ENCODE measurements around the gene CNTNAP5.

CNTNAP5 gene

DNA sequence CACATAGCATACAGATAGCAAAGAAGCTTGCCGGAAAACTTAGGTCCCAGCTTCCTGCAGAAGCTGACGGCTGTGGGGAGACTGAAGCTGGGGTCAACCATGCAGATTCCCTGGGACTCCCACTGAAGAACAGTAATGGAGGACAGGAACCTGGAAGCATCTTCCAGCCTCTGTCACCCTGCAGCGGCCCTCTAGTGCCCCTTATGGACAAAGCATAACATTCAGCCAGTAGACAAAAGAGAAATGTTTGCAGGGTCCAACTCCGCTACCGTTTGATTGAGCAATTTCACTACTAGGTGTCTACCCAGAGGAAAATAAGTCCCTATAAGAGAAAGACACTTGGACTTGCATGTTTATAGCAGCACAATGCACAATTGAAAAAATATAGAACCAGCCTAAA is 460.6 kb downstream of the CNTNAP5 start:
- no peak for DNase-seq

DNA sequence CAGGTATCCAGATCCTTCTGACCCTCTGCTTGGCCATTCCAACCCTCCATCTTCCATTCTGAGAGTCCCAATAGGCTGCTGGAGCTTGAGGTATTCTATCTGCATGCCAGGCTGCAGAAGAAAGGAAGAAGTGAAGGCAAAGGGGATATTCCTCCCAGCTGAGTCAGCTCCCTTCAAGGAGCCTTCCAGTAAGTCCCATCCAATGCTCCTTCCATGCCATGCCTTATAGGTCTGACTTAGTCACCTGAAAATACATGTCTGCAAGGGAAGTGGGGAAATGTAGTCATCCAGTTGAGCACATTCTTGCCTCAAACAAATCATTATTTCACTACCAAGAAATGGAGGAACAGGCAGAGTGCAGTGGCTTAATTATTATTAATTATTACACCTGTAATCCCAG is 464.6 kb downstream of the CNTNAP5 start:
- no peak for DNase-seq

DNA sequence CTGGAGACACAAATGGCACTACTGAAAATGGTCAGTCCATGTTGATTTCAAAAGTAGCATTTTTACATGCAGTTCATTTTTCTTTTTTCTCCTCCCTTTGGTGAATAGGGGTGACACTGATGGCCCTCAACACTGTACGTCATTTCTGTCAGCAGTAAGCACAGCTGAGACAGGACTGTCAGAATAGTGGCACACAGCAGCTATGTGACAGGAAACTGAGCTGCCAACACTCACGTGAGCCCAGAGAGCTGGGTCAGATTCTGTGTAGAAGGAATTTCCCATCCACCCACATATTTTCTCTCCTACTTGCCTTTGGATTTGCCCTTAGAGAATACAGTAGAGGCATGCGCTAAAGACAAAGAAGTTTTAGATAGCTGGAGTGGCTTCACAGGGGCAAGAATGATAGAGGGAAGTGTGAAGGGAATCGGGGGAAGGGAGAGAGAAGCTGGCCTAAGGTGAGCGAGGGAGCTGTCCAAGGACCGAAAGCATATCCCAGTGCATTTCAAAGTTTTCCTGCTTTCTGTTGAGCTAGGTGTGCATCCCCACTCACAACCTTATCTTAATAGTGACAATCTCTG is 476.6 kb downstream of the CNTNAP5 start:
- DNase-seq, result no peak

DNA sequence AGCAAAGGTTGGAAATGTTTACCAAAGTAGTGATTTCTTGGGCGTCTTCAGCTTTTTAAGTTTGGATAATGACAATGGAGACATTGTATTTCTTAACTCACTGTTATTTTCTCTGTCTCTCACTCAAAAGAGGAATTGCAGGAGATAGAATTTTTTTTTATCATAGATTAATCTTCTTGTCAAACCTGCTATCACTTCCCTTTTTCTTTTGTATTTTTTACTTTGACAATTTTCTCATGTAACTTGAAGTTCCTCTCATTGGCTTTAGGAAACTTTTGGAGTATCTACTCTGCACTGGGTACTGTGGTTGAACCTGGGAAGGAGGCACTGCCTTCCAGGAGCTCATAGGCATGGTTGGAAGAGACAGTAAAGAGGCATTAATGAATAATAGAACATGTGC is 489.1 kb downstream of the CNTNAP5 start:
- DNase-seq, result no peak

DNA sequence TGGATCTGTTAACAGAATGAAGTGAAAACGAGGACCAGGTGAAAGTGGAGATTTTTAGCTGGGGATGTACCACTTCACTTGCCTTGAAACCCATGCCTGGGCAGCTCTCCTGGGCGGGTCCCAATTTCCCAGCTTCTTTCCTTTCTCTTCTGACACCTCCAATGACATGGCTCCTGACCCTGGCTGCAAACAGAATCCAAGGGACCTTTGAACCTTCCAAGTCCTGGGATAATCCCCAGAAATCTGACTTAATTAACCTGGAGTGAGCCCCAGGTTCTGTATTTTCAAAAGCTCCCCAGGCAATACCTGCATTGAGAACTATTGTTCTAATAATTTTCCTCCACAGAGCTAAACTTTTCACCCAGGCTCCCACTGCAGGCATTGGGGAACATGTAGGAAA is 495.9 kb downstream of the CNTNAP5 start:
- DNase-seq, result no peak

DNA sequence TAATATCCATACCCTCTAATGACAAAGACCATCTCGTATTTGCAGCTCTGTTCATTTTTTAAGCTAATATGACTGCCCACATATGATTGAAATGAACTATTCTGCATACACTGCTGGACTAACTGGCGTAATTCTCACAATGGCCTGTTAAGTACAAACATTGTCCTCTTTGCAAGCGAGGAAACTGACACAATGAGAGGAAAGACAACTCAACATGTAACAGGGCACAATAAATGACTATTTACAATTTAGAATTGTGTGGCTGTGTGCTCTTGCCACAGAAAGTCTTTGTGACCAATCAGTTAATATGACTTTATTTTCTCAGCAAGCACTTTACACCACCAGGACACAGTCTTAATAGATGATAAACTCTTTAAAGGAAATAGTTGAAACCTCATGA is 498.0 kb downstream of the CNTNAP5 start:
- no peak for DNase-seq

DNA sequence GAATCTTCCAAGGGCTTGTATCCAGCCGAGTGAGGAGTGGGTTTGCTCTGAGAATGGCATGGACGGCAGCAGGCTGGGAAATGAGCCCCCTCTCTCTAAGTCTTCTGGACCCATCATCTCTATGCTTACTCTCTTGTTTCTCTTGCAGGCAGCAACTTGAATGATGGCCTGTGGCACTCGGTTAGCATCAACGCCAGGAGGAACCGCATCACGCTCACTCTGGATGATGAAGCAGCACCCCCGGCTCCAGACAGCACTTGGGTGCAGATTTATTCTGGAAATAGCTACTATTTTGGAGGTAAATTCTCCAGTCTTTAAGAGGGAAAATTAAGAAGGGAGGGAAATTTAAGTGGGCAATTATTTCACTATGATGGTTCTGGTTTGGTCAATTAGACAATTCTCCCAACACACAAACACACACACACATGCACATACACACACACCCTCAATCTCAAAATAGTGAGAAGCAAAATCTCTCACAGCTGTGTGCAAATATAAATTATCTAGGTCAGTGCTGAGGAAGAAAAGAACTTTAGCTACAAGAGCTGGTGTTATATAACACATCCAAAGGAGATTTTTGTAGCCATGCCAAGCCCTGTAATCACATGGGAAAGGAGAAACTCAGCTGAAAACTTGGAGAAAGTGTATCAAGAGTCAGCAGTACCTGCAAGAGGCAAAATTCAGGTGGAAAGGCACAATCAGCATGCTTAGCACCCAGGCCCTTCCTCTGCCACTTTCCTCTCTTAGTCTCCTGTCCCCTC is 499.2 kb downstream of the CNTNAP5 start:
- no peak for DNase-seq

DNA sequence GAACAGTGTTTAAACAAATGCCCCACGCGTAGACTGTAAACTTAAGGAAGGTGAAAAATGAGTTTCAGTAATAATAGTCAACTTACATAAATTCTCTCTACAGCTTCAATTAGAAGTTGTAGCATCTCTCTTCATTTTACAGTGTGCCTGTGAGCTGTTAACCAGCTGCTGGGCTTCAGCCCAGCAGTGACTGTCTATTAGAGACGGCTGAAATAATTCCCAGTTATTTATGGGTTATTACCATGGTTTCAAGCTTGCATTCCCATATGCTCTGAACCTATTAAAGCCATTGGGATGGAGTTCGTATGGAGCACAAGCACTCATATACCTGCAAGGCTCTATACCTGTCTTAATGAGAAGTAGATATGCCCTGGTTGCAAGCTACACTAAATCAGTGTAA is 501.1 kb downstream of the CNTNAP5 start:
- DNase-seq, result no peak

DNA sequence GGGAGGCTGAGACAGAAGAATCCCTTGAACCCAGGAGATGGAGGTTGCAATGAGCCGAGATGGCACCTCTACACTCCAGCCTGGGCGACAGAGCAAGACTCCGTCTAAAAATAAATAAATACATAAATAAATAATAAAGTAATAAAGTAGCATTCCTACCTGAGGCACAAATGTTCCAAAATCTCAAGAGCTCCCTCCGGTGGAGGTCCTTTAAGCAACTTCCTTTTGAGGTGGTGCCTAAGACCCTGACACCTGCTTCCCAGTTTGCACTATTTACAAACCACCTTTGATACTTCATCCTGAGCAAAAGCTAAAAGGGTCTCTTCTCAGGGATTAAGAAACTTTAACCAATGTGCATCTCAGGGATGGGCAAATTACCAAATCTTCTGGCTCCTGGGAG is 505.1 kb downstream of the CNTNAP5 start:
- no peak for DNase-seq

DNA sequence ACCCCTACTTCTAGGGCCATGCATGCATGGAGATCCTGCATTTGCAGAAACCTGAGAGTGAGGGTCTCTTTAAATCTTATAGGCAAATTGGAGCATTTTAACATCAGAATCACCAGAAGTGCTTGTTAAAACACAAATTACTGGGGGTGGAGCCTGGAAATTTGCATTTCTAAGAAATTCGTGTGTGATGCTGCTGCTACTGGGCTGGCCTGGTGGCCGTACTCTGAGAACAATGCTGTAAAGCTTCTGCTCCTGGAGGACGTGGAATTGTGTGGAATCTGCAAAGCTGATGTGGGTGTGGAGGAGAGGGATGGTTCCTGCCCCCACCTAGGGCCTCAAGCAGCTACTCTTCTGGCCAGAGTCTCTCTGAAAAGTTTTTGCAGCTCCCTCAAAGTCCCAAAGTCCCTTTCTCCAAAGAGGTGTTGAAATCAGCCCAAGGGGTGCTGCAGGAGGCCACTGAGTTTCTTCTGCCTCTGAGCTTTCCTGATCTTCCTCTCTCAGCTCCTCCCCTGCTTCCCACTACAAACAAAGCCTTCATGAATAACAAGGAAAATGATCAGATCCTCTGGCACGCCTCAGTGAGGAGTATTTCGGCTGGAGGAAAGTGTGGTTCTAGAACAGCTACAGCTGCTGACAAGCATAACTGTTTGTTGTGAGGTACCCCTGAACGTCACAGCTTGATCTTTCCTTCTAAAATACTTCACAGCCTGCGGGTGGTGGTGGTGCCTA is 508.3 kb downstream of the CNTNAP5 start:
- no peak for DNase-seq

DNA sequence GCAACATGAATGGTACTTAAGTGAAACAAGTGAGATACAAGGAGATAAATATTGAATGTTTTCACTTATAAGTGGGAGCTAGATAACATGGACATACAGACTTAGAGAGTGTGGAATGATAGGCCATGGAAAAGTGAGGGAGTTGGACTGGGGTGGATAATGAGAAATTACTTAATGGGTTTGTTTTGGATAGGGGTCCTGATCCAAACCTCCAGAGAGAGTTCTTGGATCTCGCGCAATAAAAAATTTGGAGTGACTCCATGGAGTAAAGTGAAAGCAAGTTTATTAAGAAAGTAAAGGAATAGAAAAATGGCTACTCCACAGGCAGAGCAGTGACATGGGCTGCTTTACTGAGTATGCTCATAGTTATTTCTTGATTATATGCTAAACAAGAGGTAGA is 508.9 kb downstream of the CNTNAP5 start:
- DNase-seq, result no peak

DNA sequence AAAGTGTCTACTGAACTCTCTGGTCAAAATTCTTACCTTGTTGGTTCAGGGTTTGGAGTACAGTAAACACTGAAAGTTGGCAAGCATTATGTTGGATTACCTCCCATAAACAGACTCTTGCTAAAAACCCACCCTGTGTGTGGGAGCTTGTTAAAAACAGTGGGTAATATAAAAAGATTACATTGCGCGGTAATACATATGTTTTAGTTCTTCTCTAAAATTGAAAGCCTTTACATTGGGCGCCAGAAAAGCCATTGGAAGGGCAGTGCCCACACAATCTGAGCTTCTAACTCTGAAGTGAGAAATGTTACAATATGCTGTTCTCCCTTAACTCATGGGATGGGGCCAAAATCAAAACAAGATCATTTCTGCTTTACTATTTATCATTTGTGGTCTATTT is 510.7 kb downstream of the CNTNAP5 start:
- DNase-seq, result no peak

DNA sequence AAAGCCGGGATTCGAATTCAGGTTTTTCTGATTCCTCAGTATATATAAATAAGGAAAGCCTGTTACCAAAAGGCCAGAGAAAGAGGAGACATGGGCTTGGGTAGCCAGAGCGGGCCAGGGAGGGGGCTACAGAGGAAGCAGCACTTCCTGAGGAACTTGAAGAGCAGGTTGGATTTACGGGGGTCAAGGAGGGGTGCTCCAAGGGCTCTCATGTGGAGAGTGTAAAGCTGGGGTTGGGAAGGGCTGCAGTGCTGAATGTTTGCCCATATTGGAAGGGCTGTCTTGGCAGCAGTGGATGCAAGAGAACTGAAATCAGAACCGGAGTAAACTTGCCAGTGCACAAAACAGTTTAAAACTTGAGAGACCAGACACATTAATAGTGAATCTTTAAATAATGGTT is 511.5 kb downstream of the CNTNAP5 start:
- no peak for DNase-seq

DNA sequence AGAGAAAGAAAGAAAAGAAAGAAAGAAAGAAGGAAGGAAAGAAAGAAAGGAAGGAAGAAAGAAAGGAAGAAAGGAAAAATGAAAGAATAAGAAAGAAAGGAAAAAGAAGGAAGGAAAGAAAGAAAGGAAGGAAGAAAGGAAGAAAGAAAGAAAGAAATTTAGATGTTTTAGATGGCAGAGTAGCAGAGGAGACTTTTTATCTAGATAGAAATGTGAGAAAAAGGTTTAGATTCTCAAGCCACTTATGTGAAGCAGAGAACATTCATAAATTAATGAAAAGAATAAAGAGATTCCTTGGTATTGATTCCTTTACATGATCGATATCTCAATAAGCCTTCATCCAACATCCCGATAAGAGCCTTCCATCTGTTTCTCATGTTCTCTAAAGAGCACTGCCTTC is 513.5 kb downstream of the CNTNAP5 start:
- no peak for DNase-seq

DNA sequence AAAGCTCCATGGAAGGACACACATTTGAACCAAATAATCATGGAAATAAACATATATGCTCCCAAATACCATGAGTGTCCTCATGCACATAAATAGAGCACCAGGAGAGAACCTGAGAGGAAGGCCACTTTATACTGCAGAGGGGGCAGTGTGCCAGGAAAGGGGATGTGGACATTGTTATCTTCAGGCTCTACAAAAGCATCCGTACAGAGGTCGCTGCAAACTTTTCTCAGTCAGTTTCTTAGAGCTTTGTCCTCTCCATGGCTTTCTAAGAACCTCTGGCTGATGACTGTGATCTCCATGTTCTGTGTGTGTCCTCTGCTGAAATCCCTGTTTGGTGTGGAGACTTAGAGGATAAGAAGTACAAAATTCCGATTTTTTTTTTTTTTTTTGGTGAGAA is 515.7 kb downstream of the CNTNAP5 start:
- DNase-seq, result no peak

DNA sequence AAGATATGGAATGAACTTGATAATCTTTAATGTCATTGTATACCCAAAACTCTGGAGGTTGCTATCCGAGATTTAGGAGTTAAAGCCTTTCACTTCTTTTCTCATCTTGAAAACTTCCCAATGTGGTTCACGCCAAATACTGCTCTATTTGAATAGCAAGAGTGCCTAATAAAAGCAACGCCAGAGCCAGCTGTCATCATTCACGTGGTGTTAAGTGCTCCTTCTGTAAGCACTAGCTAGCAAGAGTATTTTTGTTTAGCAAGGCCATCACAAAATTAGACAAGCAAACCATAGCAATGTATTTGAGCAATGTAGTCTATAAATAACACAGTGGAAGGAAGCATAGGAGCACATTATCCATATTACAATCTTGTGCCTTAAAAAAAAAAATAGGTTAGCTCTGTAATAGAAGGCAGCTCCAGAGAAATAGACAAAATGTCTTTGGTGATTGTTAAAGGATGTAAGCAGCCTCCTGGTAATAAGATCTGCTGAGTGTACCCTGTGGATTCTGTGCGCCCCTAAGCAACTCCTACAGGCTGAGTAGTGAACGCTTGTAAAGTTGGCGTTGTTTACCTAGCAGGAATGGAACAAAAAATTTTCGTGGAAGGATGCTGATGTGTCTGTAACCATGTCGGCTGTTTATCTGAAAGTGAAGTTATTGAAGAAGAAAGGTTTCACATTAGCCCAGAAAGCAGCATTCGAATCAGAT is 518.0 kb downstream of the CNTNAP5 start:
- DNase-seq, result peak; percentile 39

DNA sequence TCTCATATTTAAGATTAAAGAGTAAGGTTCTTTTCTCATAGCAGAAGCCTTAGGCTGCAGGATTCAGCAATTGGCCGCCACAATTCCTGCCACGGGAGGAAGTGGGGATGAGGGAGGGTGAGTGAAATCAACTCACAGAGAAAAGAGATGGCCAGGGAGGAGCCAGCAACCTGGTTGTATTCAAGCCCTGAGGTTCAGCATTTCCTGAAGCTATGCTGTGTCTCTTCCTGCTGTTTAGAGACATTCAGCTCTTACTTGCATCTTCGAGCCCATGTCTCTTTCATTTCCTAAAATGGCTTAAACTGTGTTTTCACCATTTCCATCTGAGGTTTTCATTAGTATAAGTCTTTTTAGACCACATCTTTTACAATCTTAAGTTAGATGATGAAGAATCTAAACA is 522.6 kb downstream of the CNTNAP5 start:
- DNase-seq, result no peak

DNA sequence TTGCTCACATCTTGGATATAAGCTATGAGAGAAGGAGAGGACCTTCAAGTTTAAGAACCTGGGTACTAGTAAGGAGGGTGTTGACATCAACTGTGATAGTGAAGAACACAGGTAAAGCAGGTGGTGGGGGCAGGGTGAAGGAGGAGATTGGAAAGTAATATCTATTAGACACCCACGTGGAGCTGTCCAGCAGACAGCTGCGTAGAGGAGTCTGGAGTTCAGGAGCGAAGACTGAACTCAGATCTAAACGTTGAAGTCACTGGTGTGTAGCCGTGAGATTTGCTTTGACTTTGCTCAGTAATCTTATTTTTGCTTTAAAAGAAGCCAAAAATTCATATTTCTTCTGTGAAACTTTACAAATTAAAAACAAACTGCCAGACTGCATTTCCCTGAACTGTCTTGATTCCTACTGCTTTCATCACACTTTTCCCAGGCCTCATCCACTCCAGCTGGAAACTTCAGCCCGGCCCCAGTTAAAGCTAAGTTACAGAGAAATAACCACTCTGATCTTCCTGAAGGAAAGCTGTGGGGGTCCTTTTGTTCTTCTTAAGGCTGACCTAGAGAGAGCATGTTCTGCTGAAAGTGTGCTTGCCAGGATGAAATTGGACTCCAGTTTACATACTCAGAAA is 533.3 kb downstream of the CNTNAP5 start:
- no peak for DNase-seq

DNA sequence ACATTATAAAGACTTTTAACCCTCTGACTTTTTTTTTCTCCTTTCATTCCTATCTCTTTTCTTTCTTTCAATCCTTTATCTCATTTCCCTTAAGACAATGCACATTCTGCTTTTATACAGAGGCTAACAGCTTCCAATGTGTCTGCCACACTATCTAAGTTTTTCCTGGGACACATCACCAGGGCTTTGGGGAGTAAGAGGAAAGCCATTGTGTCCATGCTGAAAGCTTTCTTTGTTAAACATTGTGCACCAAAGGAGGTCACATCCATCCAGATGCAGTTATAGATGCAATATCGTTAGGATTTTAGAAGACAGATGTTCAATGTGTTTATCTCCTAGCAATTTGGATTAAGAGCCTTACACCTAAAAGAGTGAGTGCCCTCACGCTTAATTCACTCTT is 534.1 kb downstream of the CNTNAP5 start:
- no peak for DNase-seq

DNA sequence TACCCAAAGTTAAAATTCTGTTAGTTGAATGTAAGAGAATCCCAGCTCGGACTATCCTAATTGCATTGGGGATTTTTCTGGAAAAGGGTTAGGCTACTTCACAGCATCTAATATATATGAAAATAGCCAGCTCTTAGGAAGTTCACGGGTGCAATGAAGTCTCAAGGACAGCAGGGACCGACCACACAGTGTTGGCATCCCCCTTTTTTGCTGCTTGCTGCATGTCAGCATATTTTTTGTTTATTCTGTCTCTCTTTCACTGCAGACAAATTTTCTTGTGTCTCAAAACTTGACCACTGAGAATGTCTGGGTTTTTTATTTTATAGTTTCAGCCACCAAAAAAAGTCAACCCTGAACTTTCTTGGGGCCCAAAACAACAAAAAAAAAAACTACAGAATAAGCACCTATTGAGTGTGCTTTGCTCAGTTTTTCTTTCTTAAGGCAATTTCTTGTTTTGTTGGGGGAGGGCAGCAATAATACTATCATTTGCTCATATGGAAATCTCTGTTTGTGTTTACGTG is 535.6 kb downstream of the CNTNAP5 start:
- no peak for DNase-seq

DNA sequence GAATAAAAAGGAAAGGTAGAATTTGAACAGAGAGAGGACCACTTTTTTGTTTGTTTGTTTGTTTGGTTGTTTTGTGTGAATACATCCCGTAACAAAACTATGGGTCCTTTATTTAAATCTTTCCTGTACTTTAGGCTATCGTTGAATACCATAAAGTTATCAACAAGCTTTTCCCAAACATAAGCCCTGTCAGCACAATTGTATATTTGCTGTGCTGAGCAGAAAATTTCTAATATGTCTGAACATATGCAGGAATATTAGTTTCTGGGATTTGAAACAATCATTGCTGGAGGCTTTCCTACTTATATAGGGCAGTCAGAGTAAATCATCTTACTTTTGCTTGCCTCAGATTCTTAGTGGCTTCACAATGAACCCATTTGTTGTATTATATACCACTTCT is 536.4 kb downstream of the CNTNAP5 start:
- no peak for DNase-seq

DNA sequence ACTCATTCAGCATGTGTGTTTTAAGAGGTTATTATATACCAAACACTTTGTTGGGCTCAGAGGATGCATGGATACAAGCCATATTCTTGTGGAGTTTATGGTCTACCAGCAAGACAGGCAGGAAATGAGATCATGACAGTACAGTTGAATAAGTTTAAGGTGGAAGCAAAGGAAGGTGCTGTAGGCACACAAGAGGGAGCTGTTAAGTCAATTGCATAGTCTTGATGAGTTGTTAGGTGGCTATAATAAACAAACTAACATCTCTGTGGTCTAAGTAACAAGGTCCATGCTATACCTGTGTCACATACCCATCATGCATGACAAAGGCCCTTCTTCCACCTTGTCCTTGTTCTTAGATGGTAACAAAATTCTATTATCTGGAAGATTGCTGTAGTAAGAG is 538.3 kb downstream of the CNTNAP5 start:
- no peak for DNase-seq

DNA sequence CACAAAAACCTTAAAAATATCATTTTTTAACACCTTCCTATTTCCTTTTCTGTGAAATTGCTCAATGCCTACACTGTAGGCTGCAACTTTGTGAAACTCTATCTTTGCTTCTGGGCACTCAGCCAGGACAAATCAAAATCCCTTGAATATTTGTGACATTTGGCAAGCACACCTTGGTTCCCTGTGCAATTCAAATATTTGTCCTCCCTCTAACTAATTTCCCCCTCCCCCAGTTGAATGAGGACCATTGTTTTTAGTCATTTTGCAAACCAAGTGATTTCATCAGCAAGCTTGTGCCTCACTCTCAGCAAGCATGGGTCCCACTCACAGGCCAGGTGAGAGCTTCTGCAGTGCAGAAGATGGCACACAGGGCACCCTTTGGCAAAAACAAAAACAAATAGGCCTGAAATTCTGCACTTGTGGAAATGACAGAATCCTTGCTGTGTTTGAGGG is 541.5 kb downstream of the CNTNAP5 start:
- peak; percentile 71 for DNase-seq
